Left lobe of liver (tissue), 2 donors: ENCODE results near the gene ETV3L. TPM values are rescaled to one million over a fixed set of nuclear protein-coding genes. Genes with fewer than 3 reads are reported as not detected.
"Not testable (repeated sequence)": the region's sequence is repeated elsewhere in the genome, so short reads cannot be mapped to it uniquely, and the experiment has no call there.

Experiments used
- ATAC-seq: fragments of 200-7000 bp; cut with Tn5 transposase; one replicate; pipeline ENCODE4 v1.9.1; 2020; ENCODE audit warnings: mild to moderate bottlenecking, moderate library complexity
- DNase-seq: peaks from one replicate; pipeline ENCODE4 v3.0.0-alpha.2; 2020; ENCODE audit warnings: low spot score
- total RNA-seq: library from RNA; stranded (reverse); gene quantifications from one replicate; pipeline ENCODE4 v1.2.1, GENCODE V29; 2021
- donor health status: DM: no; HTN: no; CAD: no; lungs with moderate emphysema.
- donor health status: DM: no; HTN: yes; CAD: no.

Gene ETV3L
- total RNA-seq, 1 donor from 2014 or later: not detected

DNA sequence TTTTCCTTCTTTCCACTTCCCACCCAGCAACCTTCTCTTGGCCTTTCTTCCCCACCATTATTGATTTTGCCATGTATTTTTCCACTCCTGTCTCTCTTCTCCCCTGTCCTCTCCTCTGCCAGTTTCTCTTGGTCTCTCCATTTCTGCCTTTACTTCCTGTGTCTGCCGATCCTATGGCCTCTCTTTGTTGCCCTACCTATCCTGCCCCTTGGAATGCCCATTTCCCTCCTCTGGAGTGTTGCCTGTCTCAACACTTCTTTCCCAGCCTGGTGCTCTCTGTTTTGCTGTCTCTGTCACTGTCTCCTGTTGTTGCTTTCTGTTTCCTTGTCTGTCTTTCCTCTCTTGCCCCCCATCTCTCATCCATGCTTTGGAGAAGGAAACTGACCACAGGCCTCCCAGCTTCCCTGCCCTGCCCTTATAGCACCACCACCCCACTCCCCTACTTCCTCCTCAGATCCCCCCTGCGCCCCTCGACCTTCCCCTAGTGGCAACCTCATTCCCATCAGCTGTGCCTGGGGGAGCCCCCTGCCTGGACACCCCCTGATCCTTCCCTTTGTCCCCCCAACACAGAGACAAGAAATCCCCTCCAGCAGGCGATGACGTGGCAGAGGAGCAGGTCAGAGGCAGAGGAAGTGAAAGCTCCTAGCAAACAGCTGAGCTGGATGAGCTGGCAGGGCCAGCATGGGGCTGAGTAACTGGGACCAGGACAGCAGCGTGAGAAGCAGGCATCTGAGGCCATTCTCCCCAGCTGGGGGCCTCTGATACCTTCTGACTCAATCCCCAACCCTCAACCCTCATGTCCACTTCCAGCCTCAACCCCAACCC, 6.6 kb upstream of the ETV3L start:
- ATAC-seq: peak; percentile 48
- DNase-seq: no peak

GRCh38 chr1:157105298-157105987, 5.8 kb upstream of the ETV3L start:
- no peak for ATAC-seq
- DNase-seq: no peak

DNA sequence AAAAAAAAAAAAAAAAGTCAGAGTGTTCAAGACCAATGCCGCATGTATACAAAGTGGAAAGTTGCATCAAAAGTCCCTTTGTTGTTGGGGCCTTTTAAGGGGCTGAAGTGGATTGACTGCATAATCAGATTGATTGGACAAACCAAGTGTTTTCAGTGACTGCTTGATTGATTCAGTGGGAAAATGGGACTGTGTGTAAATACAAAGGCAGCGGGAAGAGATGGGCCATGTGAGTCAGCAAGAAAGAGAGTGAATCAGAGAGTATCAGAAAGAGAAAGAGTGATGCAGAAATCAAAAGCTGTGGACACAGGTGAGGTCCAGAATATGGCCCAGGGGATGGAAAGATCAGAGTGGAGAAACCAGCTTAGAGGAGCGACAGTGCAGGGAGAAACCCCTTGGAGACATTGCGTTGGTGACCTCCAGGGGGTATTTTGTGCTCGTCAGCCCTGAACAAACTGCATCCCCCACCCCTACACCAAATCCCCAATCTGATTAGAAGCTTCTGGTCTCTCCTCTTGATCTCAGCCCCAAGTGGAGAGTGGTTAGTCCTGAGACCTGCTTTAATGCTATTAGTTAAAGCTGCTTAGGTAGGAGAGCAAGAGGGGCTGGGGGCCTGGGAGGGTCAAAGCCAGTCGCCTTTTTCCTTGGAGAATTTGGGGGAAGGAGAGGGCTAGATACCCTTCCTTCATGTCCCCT, 5.1 kb upstream of the ETV3L start:
- no peak for DNase-seq
- no peak for ATAC-seq

DNA sequence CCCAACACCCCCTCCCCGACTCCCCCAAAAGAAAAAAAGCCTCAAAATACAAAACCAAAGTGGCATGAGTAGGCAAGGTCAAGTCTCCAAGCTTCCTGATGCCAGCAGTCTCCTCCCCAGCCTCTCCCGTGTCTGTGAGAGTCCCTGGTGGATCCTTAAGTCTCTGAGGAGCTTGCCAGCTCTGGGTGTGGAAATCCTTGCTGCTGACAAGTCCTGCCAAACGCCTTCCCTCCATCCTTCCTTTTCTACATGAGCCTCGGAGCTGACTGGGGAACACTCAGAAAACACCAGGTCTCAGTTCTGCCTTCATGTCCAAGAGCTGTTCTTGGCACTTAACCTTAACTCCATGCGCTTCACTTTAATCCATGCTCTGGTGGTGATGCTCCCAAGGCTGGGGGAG, 3.7 kb upstream of the ETV3L start:
- DNase-seq (no peak), ATAC-seq (no peak)

DNA sequence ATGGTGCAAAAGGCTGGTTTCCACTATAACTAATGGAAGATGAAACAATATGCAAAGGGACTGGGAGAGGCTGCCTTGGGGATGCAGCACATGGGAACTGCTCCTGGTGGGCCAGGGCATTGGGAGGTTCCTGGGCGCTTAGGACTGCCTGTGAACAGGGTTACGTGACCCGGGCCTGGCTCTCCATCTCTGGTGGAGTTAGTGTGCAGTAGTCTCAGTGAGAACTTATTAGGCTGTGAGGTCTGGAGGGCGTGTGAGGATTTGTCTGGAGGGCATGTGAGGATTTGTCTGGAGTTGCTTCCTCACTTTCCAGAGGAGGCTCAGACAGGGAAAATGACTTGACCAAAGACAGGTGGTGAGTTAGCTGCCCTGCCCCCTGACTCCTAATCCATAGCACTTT, 1.5 kb upstream of the ETV3L start:
- no peak for ATAC-seq
- no peak for DNase-seq

GRCh38 chr1:157098987-157099632, 498 bp downstream of the ETV3L start:
- not testable (repeated sequence) for ATAC-seq, DNase-seq

- ATAC-seq (no peak), DNase-seq (no peak)
Observed at GRCh38 chr1:157098519-157098918, 1.1 kb downstream of the ETV3L start.

DNA sequence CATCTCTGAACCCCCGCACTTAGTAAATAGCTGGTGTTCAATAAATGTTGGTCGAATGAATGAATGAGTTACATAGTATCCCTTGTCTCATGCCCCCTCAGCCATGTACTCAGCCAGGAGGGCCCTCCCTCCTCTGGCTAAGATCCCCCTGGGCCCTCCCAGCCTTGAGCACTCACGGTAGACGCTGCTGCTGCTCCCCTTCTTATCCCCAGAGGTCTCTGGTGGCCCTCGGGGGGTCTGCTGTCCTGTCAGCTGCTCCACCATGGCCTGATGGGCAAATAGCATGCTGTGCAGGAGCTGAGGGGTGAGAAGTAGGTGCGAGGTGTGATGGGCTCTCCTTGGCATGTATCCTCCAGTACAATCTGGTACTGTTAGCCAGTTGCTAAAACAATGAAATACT, 1.9 kb downstream of the ETV3L start:
- ATAC-seq: no peak
- DNase-seq: no peak

GRCh38 chr1:157096881-157097280, 2.7 kb downstream of the ETV3L start:
- DNase-seq: no peak

GRCh38 chr1:157095551-157095950, 4.1 kb downstream of the ETV3L start:
- ATAC-seq (no peak), DNase-seq (no peak)

More at GRCh38 chr1:157096881-157097280, 2.7 kb downstream of the ETV3L start:
- no peak for ATAC-seq

DNA sequence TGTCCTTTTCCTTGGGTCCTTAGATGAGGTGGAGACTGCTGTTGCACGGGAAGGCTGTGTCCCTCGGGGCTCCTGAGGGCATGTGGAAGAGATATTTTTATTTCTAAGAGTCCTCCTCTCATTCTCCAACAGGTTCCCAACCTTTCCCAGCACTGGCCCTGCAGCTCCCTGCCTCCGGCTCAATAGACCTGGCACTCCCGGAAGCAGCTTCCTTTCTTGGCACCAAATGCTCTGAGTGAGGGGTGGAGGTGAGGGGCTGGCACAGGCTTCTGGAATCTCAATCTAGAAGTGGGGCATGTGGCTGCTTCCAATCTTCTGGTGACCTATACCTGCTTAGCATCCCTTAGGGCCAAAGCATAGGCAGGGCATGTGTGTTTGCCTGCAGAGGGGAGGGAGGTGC, 4.5 kb downstream of the ETV3L start:
- DNase-seq: no peak
- ATAC-seq: no peak

GRCh38 chr1:157092831-157093230, 6.8 kb downstream of the ETV3L start:
- no peak for DNase-seq
- ATAC-seq: no peak

DNA sequence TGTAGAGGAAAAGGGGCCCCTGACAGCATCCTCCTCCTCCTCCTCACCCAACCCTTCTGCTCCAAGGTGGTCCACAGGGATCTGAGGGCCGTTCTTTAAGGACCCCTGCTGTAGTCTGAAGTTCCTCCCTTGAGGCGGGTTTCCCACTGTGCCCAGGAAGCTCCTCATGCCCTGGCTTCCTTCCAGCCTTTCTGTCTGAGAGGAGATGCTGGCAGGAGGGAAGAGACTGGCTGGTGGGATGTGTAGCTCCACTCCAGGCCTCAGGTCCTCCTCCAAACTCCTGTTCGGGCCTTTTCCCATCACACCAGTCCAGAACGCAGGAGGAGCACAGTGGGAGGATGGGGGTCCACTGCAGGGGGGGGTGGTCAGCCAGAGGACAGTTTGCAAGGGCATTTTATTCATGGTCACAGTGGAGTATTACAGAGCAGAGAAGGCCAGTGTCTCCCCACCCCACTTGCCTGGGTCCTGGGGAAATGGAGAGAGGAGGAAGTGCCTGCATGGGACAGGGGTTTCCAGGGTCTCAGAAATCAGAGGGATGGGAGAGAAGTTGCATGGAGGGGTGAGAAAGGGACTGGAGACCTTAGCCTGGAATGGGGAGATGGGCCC, 7.8 kb downstream of the ETV3L start:
- ATAC-seq (no peak), DNase-seq (no peak)

- no peak for DNase-seq
- no peak for ATAC-seq
Observed at GRCh38 chr1:157091186-157091585, 8.4 kb downstream of the ETV3L start.

DNA sequence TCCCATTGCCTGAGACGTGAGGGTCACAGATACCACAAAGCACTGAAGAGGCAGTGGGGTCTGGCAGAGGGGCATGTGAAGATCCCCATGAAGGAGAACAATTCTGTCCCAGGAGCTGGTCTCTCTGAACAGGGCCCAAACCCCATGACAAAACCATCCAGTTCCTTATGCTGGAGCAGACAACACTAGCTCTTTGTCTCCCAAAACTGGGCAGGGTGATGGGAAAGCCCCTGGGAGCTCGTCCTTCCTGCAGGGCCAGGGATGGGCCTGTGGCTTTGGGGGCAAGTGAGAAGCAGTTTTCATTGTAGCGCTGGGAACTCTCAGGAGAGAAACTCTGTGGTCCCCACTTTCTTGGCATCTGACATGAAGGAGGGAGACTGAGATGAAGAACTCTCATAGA, 8.8 kb downstream of the ETV3L start:
- DNase-seq (no peak), ATAC-seq (no peak)

GRCh38 chr1:157090196-157090647, 9.4 kb downstream of the ETV3L start:
- ATAC-seq (peak; percentile 88), DNase-seq (peak; percentile 82)

- DNase-seq (no peak), ATAC-seq (peak; percentile 26)
Observed at GRCh38 chr1:157089789-157090188, 9.8 kb downstream of the ETV3L start.

DNA sequence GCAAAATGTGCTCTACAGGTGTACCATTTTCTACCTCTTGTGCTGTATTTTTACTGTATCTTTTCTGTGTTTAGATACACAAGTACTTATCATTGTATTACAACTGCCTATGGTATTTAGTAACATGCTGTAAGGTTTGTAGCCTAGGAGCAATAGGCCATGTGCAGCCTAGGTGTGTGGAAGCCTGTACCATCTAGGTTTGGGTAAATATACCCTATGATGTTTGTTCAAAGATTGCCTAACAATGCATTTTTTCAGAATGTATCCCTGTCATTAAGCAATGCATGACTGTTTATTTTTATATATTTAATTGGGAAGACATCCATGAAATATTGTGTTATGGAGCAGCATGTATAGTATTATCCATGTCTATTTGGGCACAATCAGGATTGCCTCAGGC, 11.0 kb downstream of the ETV3L start:
- peak; percentile 72 for ATAC-seq
- peak; percentile 46 for DNase-seq

GRCh38 chr1:157087030-157087429, 12.6 kb downstream of the ETV3L start:
- DNase-seq: peak; percentile 23

DNA sequence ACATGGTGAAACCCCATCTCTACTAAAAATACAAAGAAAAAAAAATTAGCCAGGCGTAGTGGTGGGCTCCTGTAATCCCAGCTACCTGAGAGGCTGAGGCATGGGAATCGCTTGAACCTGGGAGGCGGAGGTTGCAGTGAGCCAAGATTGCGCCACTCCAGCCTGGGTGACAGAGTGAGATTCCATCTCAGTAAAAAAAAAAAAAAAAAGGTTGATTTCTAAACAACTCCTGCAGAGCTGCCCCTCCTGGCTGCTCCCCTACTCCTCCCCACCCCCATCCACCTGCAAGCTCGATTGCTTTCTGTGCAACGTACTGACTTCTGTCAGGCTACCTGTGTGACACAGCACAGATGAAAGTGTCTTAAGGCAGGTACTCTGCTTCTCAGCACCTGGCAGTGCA, 13.3 kb downstream of the ETV3L start:
- DNase-seq (peak; percentile 54), ATAC-seq (peak; percentile 43)

More at GRCh38 chr1:157087030-157087429, 12.6 kb downstream of the ETV3L start:
- no peak for ATAC-seq

DNA sequence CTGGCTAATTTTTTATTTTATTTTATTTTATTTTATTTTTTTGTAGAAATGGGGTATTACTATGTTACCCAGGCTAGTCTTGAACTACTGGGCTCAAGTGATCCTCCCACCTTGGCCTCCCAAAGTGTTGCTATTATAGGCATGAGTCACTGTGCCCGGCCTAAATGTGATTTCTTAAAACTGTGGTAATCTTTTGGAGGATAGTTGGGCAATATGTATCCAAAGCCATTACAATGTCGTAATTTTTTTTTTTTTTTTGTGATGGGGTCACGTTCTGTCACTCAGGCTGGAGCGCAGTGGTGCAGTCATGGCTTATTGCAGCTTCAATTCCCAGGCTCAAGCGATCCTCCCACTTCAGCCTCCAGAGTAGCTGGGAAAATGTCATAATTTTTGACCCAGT, 14.2 kb downstream of the ETV3L start:
- DNase-seq (peak; percentile 38), ATAC-seq (peak; percentile 30)
